GM12892 (cell line): ENCODE measurements around the gene ASRGL1.

ENCODE experiments used
- POLR2A ChIP-seq: IDR thresholded peaks from 2 replicates; pipeline ENCODE4 v1.6.1; 2011; ENCODE audit warnings: low read depth, low read length, control low read depth
- POLR2AphosphoS5 ChIP-seq: IDR thresholded peaks from 2 replicates; pipeline ENCODE4 v1.6.1; 2011; ENCODE audit warnings: low read depth, low read length, control low read depth
- TAF1 ChIP-seq: IDR thresholded peaks from 2 replicates; pipeline ENCODE4 v1.6.1; 2011; ENCODE audit warnings: low read depth, mild to moderate bottlenecking, control low read depth, low read length, borderline replicate concordance

DNA sequence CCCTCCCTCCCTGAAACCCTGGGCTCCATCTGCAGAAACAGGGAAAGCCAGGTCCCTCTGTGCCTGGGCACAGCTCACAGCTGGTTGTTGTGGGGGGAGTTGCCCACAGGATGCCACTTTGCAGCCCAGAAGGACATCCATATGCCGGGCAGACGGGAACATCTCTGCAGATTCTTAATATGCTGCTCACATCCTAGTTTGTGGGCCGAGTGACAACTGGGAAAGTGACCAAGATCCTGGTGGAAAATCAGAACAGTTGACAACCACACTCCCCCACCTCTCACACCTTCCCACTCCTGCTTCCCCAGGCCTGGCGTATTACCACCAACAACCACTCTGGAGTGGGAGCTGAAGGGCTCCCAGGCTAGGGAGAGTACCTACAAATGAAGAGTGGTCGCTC lies 74.3 kb downstream of the ASRGL1 start:
- TF ChIP-seq POLR2A = no peak
- TF ChIP-seq POLR2AphosphoS5 = no peak
- no peak for TF ChIP-seq TAF1
